Gastrocnemius medialis (tissue), 4 donors: ENCODE data around the gene EBLN2.

ENCODE experiments used
- POLR2A ChIP-seq, 2 donors: fragments of 450-650 bp; IDR thresholded peaks; one replicate each; pipeline ENCODE4 v1.6.1; 2017; ENCODE audit warnings: antibody characterized with exemption in 2 of 2, mild to moderate bottlenecking in 2 of 2, moderate library complexity in 2 of 2
- TF ChIP-seq, protein P1 (sequence below), 5 experiments: fragments of 450-650 bp in 3 of 5; fragments of 200-600 bp in 2 of 5; sonication (generic) in 2 of 5; IDR thresholded peaks in 4 of 5; conservative IDR thresholded peaks in 1 of 5; 1 replicate in 4 of 5; 2 replicates in 1 of 5; pipeline ENCODE4 v1.5.1; 2016 to 2019; ENCODE audit warnings: antibody characterized with exemption in 5 of 5, mild to moderate bottlenecking in 3 of 5, moderate library complexity in 3 of 5

- TF ChIP-seq, protein P1, sequence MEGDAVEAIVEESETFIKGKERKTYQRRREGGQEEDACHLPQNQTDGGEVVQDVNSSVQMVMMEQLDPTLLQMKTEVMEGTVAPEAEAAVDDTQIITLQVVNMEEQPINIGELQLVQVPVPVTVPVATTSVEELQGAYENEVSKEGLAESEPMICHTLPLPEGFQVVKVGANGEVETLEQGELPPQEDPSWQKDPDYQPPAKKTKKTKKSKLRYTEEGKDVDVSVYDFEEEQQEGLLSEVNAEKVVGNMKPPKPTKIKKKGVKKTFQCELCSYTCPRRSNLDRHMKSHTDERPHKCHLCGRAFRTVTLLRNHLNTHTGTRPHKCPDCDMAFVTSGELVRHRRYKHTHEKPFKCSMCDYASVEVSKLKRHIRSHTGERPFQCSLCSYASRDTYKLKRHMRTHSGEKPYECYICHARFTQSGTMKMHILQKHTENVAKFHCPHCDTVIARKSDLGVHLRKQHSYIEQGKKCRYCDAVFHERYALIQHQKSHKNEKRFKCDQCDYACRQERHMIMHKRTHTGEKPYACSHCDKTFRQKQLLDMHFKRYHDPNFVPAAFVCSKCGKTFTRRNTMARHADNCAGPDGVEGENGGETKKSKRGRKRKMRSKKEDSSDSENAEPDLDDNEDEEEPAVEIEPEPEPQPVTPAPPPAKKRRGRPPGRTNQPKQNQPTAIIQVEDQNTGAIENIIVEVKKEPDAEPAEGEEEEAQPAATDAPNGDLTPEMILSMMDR (IDR thresholded peaks at IDR 0.05 in 4 of 5, conservative IDR thresholded peaks at IDR 0.05 in 1 of 5) = no peak
- no peak for TF ChIP-seq POLR2A (IDR thresholded peaks at IDR 0.05)
Observed at GRCh38 chr3:73060302-73060723, 1.1 kb upstream of the EBLN2 start.
